ENCODE data around the gene DISP3. TPM values are rescaled to one million over a fixed set of nuclear protein-coding genes. Genes with fewer than 3 reads are reported as not detected.

Gene DISP3
- total RNA-seq, 1 donor from 2014 or later = 4.7 TPM

GRCh38 chr1:11540773-11541160 is 61.8 kb downstream of the DISP3 start:
- DNase-seq (ENCODE audit: extremely low spot score, unreplicated experiment) = no peak
- H3K9me3 Mint-ChIP-seq = no peaks in the 10 kb centered on the region
- peaks cover 38% of the 10 kb centered on the region for H3K27me3 Mint-ChIP-seq
- TF ChIP-seq, protein P1, sequence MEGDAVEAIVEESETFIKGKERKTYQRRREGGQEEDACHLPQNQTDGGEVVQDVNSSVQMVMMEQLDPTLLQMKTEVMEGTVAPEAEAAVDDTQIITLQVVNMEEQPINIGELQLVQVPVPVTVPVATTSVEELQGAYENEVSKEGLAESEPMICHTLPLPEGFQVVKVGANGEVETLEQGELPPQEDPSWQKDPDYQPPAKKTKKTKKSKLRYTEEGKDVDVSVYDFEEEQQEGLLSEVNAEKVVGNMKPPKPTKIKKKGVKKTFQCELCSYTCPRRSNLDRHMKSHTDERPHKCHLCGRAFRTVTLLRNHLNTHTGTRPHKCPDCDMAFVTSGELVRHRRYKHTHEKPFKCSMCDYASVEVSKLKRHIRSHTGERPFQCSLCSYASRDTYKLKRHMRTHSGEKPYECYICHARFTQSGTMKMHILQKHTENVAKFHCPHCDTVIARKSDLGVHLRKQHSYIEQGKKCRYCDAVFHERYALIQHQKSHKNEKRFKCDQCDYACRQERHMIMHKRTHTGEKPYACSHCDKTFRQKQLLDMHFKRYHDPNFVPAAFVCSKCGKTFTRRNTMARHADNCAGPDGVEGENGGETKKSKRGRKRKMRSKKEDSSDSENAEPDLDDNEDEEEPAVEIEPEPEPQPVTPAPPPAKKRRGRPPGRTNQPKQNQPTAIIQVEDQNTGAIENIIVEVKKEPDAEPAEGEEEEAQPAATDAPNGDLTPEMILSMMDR (conservative IDR thresholded peaks at IDR 0.05) = no peak
- no peak overlapping the region for H3K4me3 Mint-ChIP-seq
- H3K4me1 Mint-ChIP-seq (ENCODE audit: unreplicated experiment) = no peaks in the 10 kb centered on the region
- no peaks in the 10 kb centered on the region for H3K36me3 Mint-ChIP-seq
- no peak overlapping the region for H3K27ac Mint-ChIP-seq

DNA sequence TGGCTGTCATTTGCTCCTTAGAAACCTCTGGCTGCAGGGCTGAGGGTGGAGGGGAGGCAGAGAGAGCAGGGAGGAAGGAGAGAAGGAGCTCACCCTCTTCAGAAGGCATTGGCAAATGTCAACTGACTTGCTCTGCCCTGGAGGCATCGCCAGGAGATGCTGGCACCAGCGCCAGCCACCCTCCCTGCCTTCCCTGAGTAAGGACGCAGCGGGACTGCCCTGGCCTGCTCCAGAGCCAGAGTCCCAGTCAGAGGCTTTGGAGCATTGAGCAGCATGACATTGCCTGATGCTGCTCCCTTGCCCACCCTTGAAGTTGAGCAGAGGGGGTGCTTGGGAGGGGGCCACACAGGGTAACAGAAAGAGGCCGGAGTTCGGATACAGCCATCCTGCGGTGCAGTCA is 62.3 kb downstream of the DISP3 start:
- no peaks in the 10 kb centered on the region for H3K4me1 Mint-ChIP-seq (ENCODE audit: unreplicated experiment)
- no peaks in the 10 kb centered on the region for H3K9me3 Mint-ChIP-seq
- H3K4me3 Mint-ChIP-seq = no peak overlapping the region
- TF ChIP-seq, protein P1 (conservative IDR thresholded peaks at IDR 0.05) = no peak
- H3K36me3 Mint-ChIP-seq = no peaks in the 10 kb centered on the region
- H3K27me3 Mint-ChIP-seq = peaks cover 42% of the 10 kb centered on the region
- DNase-seq (ENCODE audit: extremely low spot score, unreplicated experiment) = no peak
- no peak overlapping the region for H3K27ac Mint-ChIP-seq

- Mint-ChIP-seq H3K27me3 (peaks cover 49% of the 10 kb centered on the region), H3K27ac (no peak overlapping the region)
- no peak for DNase-seq (ENCODE audit: extremely low spot score, unreplicated experiment)
Measured at GRCh38 chr1:11541956-11542355, 63.0 kb downstream of the DISP3 start.

GRCh38 chr1:11543392-11543791 is 64.4 kb downstream of the DISP3 start:
- Mint-ChIP-seq H3K27me3 (peaks cover 56% of the 10 kb centered on the region), H3K27ac (no peak overlapping the region), H3K36me3 (no peaks in the 10 kb centered on the region), H3K4me1 (ENCODE audit: unreplicated experiment) (no peaks in the 10 kb centered on the region), H3K9me3 (no peaks in the 10 kb centered on the region), H3K4me3 (no peak overlapping the region)
- no peak for DNase-seq (ENCODE audit: extremely low spot score, unreplicated experiment)
- TF ChIP-seq, protein P1 (conservative IDR thresholded peaks at IDR 0.05) = no peak

More at GRCh38 chr1:11541956-11542355, 63.0 kb downstream of the DISP3 start:
- no peaks in the 10 kb centered on the region for H3K4me1 Mint-ChIP-seq (ENCODE audit: unreplicated experiment)
- no peaks in the 10 kb centered on the region for H3K9me3 Mint-ChIP-seq
- H3K4me3 Mint-ChIP-seq = no peak overlapping the region
- no peaks in the 10 kb centered on the region for H3K36me3 Mint-ChIP-seq
- TF ChIP-seq, protein P1 (conservative IDR thresholded peaks at IDR 0.05) = no peak

DNA sequence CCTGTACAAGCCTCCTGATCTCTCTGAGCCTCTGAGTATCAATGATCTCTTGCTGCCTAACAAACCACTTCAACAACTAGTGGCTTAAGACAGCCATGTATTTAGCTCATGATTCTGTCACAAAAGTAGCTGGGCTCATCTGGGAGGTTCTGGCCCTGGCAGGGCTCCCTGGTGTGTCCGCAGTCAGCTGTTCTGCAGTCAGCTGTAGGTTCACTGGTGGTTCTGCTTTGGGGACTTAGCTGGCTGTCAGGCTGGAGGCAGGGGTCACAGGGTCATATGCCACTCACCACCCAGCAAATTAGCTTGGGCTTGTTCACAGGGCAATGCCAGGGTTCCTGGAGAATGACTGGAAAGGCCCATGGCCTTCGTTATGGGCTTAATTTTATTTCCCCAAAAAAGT is 64.8 kb downstream of the DISP3 start:
- Mint-ChIP-seq H3K4me1 (ENCODE audit: unreplicated experiment) (no peaks in the 10 kb centered on the region), H3K4me3 (no peak overlapping the region), H3K27me3 (peaks cover 57% of the 10 kb centered on the region), H3K27ac (no peak overlapping the region), H3K36me3 (no peaks in the 10 kb centered on the region), H3K9me3 (no peaks in the 10 kb centered on the region)
- TF ChIP-seq, protein P1 (conservative IDR thresholded peaks at IDR 0.05) = no peak
- DNase-seq (ENCODE audit: extremely low spot score, unreplicated experiment) = no peak

DNA sequence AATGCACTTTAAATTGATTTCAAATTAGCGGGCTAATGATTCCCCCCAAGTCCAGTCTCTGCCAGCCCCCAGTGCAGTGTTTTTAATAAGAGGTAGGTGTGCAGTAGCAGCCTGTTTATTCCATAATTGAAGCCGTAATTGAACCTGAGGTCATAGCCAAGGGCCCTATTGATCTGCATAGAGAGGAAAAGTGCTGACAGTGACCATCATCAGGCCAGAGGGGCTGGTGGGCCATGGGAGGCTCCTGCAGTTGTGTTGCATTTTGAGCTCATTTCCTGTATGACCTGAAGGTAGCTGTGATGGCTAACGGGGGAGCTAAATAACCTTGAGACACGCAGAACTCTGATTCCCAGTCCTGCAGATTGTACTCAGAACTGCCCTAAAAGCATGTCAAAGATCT is 67.5 kb downstream of the DISP3 start:
- Mint-ChIP-seq H3K4me1 (ENCODE audit: unreplicated experiment) (no peaks in the 10 kb centered on the region), H3K27ac (no peak overlapping the region), H3K36me3 (no peaks in the 10 kb centered on the region), H3K9me3 (no peaks in the 10 kb centered on the region), H3K4me3 (no peak overlapping the region), H3K27me3 (peaks cover 63% of the 10 kb centered on the region)
- no peak for DNase-seq (ENCODE audit: extremely low spot score, unreplicated experiment)
- TF ChIP-seq, protein P1 (conservative IDR thresholded peaks at IDR 0.05) = no peak
